GM23248 (cell line): Measurements from ENCODE around the gene STK24. TPM values are rescaled to one million over a fixed set of nuclear protein-coding genes. Genes with fewer than 3 reads are reported as not detected.

Experiments
- DNase-seq: peaks from one replicate; pipeline ENCODE4 v3.0.0-alpha.2; 2015
- H2AFZ ChIP-seq: fragments of 200-600 bp; sonication (generic); 2 replicates; pipeline ENCODE4 v1.6.1; 2016; ENCODE audit warnings: antibody characterized with exemption
- H3F3A ChIP-seq: fragments of 200-600 bp; sonication (generic); 2 replicates; pipeline ENCODE4 v1.6.1; 2016; ENCODE audit warnings: mild to moderate bottlenecking, antibody characterized with exemption, mixed run types; ENCODE audit not compliant: insufficient read depth
- H3K27ac ChIP-seq: fragments of 200-600 bp; sonication (generic); 2 replicates; pipeline ENCODE4 v1.5.1; 2016; ENCODE audit warnings: mild to moderate bottlenecking
- H3K27me3 ChIP-seq: fragments of 200-600 bp; sonication (generic); replicated peaks from 2 replicates; pipeline ENCODE4 v1.6.1; 2016; ENCODE audit warnings: mild to moderate bottlenecking; ENCODE audit not compliant: insufficient read depth
- H3K36me3 ChIP-seq: fragments of 200-600 bp; sonication (generic); 2 replicates; pipeline ENCODE4 v1.6.1; 2016; ENCODE audit warnings: low read depth, mild to moderate bottlenecking
- H3K4me1 ChIP-seq: fragments of 200-600 bp; sonication (generic); 2 replicates; pipeline ENCODE4 v1.6.1; 2016; ENCODE audit warnings: mild to moderate bottlenecking; ENCODE audit not compliant: insufficient read depth
- H3K4me2 ChIP-seq: fragments of 200-600 bp; sonication (generic); one replicate; pipeline ENCODE4 v1.6.1; 2016; ENCODE audit warnings: mild to moderate bottlenecking; ENCODE audit not compliant: unreplicated experiment
- H3K4me3 ChIP-seq: fragments of 200-600 bp; sonication (generic); 2 replicates; pipeline ENCODE4 v1.5.1; 2016; ENCODE audit warnings: mild to moderate bottlenecking
- H3K79me2 ChIP-seq: fragments of 200-600 bp; sonication (generic); 2 replicates; pipeline ENCODE4 v1.6.1; 2016; ENCODE audit warnings: mild to moderate bottlenecking; ENCODE audit not compliant: insufficient read depth
- H3K9ac ChIP-seq: fragments of 200-600 bp; sonication (generic); 2 replicates; pipeline ENCODE4 v1.6.1; 2016; ENCODE audit warnings: mild to moderate bottlenecking
- H3K9me2 ChIP-seq: fragments of 200-600 bp; sonication (generic); 2 replicates; pipeline ENCODE4 v1.6.1; 2016; ENCODE audit warnings: mixed run types, mild to moderate bottlenecking, moderate library complexity; ENCODE audit not compliant: insufficient read depth
- H3K9me3 ChIP-seq: fragments of 200-600 bp; sonication (generic); one replicate; pipeline ENCODE4 v1.6.1; 2017; ENCODE audit warnings: low read depth
- H4K20me1 ChIP-seq: fragments of 200-600 bp; sonication (generic); 2 replicates; pipeline ENCODE4 v1.6.0; 2016; ENCODE audit not compliant: insufficient read depth
- EZH2 ChIP-seq: fragments of 200-600 bp; sonication (generic); IDR thresholded peaks from 2 replicates; pipeline ENCODE4 v1.6.1; 2018; ENCODE audit warnings: antibody characterized with exemption, mild to moderate bottlenecking; ENCODE audit not compliant: insufficient read depth, poor library complexity, severe bottlenecking
- EZH2phosphoT487 ChIP-seq: fragments of 200-600 bp; sonication (generic); IDR thresholded peaks from 2 replicates; pipeline ENCODE4 v1.6.1; 2018; ENCODE audit warnings: antibody characterized with exemption, moderate library complexity, mild to moderate bottlenecking, low read depth; ENCODE audit not compliant: insufficient read depth
- WGBS, 2 experiments: methylation state at CpG; one replicate each; pipeline ENCODE4 v1.1.6; 2015 to 2017; ENCODE audit warnings: low lambda C conversion rate in 2 of 2, low coverage in 1 of 2; ENCODE audit errors: missing lambda C conversion rate in 2 of 2; 5-methylcytosine and 5-hydroxymethylcytosine counted together
- in situ Hi-C: fragments of 300-500 bp; cut with MboI; formaldehyde crosslinking; loops from 2 replicates; pipeline ENCODE4 v1.15.0; 2020
- polyA plus RNA-seq: library from polyadenylated mRNA; unstranded; fragments of >200 nt; fragmentation: Nextera tagmentation; extraction: Ambion mirVana; gene quantifications from 2 replicates; pipeline ENCODE4 v1.2.1, GENCODE V29; 2016
- total RNA-seq: library from RNA; depleted of rRNA; stranded (reverse); fragments of >200 nt; shearing (Covaris generic); gene quantifications from 2 replicates; pipeline ENCODE4 v1.2.3, GENCODE V29; 2014

The STK24 gene
- total and polyA plus RNA-seq, 2 experiments from 2014 or later = 11.1 to 72.4 TPM

DNA sequence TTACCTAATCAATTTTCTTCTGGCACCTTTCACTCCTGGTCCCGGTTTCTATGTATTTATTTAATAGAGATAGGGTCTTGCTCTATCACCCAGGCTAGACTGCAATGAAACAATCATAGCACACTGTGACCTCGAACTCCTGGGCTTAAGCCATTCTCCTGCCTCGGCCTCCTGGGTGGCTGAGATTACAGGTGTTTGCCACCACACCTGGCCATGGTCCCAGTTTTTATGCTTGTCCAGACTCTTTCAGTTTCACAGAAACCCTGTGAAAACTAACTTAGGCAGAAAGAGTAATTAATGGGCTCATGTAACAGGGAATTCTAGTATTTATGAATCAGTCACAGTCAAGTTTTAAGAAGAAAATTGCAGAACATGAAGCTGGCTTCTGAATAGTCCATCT is 9.0 kb upstream of the STK24 start:
- Histone ChIP-seq H2AFZ (no peak overlapping the region), H3K36me3 (no peaks in the 10 kb centered on the region), H3K4me2 (no peak overlapping the region), H3K27ac (no peak overlapping the region), H3K9ac (no peak overlapping the region), H3K4me3 (no peak overlapping the region), H3K9me2 (no peaks in the 10 kb centered on the region), H3K27me3 (no peaks in the 10 kb centered on the region), H3K4me1 (peaks cover 29% of the 10 kb centered on the region), H4K20me1 (no peaks in the 10 kb centered on the region), H3K79me2 (no peaks in the 10 kb centered on the region), H3K9me3 (no peaks in the 10 kb centered on the region), H3F3A (peaks cover 17% of the 10 kb centered on the region)
- no peak for DNase-seq
- TF ChIP-seq EZH2phosphoT487 (no peak), EZH2 (no peak)
- WGBS, 2 experiments = 90 to 93% methylated on average over 3 of the region's 3 CpGs
- in situ Hi-C loops = no loop called here

DNA sequence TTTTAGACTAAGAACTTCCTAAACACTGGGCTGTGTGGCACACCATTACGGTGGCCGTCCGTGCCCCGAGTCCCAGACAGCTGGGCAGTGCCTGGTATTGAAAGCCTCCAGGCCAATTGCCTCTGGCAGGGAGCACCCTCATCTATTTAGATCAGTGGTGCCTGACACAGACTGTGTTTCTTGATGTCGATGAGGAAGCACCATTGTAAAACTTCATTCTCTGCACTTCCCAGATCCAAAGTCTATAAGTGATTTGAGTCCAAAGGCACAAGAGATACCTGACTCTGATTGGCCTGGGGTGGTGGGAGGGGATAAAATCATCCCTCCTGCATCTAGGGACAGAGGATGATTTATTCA is 8.5 kb upstream of the STK24 start:
- Histone ChIP-seq H4K20me1 (no peaks in the 10 kb centered on the region), H3F3A (peaks cover 19% of the 10 kb centered on the region), H3K79me2 (no peaks in the 10 kb centered on the region), H3K4me1 (peaks cover 29% of the 10 kb centered on the region), H3K27ac (no peak overlapping the region), H3K9ac (no peak overlapping the region), H3K27me3 (no peaks in the 10 kb centered on the region), H3K9me2 (no peaks in the 10 kb centered on the region), H3K4me3 (no peak overlapping the region), H3K4me2 (no peak overlapping the region), H3K9me3 (no peaks in the 10 kb centered on the region), H2AFZ (no peak overlapping the region), H3K36me3 (no peaks in the 10 kb centered on the region)
- WGBS, 2 experiments = 29 to 43% methylated on average over 5 of the region's 5 CpGs
- in situ Hi-C loops = no loop called here
- no peak for TF ChIP-seq EZH2
- TF ChIP-seq EZH2phosphoT487 = no peak
- no peak for DNase-seq

DNA sequence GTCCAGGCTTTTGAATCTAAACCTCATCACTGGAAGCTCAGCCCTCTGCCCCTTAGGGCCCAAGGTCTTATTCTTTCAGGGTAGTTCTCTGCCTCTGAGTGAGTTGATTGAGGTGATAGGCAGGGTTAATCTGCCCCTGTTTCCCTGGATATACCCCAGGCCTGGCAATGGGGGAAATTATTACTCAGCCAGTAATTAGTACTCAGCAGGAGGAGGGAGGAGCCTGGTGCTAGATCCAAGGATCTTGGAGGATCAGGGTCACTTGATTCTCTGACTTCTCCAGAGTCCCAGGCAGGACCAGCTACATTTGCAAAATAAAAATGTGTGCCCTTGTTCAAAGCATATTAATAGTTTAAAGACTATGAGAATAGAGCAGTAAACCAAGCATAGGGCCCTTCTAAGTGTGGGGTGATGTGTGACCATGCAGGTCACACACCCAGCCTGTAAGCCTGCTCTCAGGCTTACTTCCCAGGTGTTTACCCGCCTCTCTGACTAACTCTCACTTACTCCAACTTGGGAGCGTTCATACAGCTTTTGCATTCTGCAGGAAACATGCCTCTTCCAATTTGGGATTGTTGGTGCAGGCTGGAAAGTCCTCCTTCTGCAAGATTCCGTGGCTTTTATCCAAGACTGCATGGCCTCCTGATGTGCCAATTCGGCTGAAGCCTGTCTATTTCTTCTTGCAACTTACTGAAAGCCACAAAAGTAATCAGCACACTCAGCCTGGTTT is 7.9 kb upstream of the STK24 start:
- in situ Hi-C loops = no loop called here
- no peak overlapping the region for H3K27ac ChIP-seq
- H3K4me1 ChIP-seq = peaks cover 29% of the 10 kb centered on the region
- no peaks in the 10 kb centered on the region for H3K27me3 ChIP-seq
- no peaks in the 10 kb centered on the region for H4K20me1 ChIP-seq
- H3F3A ChIP-seq = peaks cover 24% of the 10 kb centered on the region
- no peak overlapping the region for H2AFZ ChIP-seq
- H3K4me3 ChIP-seq = no peak overlapping the region
- no peak overlapping the region for H3K4me2 ChIP-seq
- WGBS, 2 experiments = 17 to 20% methylated on average over 4 of the region's 4 CpGs
- no peaks in the 10 kb centered on the region for H3K36me3 ChIP-seq
- H3K9me2 ChIP-seq = no peaks in the 10 kb centered on the region
- DNase-seq = peak; percentile 40
- TF ChIP-seq EZH2phosphoT487 (no peak), EZH2 (no peak)
- H3K79me2 ChIP-seq = no peaks in the 10 kb centered on the region
- no peaks in the 10 kb centered on the region for H3K9me3 ChIP-seq
- H3K9ac ChIP-seq = no peak overlapping the region

DNA sequence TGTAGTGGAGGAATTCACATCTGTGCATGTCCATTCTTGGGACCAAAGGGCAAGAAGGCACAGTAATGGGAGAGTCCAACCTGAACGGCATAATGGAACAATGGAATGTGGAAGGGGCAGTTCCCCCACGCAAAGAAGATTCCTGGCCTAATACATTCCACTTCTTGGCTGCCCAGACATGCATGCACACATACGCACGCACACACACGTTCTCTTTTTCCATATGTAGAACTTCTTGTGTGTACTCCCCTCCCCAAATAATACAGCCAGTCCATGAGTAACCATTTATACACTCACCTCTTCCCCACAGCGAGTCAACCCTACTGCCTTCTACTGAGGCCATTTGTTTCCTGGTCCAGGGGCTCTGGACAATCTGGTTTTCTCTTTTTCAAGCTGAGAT is 6.0 kb upstream of the STK24 start:
- no peak for DNase-seq
- H4K20me1 ChIP-seq = no peaks in the 10 kb centered on the region
- no peak overlapping the region for H3K9ac ChIP-seq
- no peaks in the 10 kb centered on the region for H3K36me3 ChIP-seq
- in situ Hi-C loops = no loop called here
- no peaks in the 10 kb centered on the region for H3K79me2 ChIP-seq
- TF ChIP-seq EZH2phosphoT487 (no peak), EZH2 (no peak)
- H3K9me3 ChIP-seq = no peaks in the 10 kb centered on the region
- H3K4me1 ChIP-seq = peaks cover 33% of the 10 kb centered on the region
- no peak overlapping the region for H3K4me2 ChIP-seq
- H3K27ac ChIP-seq = peak overlapping the region; percentile 65; the same call in 1 of the 2 replicates
- H2AFZ ChIP-seq = no peak overlapping the region
- WGBS, 2 experiments = 95 to 100% methylated on average over 6 of the region's 6 CpGs
- no peaks in the 10 kb centered on the region for H3K9me2 ChIP-seq
- H3F3A ChIP-seq = peaks cover 24% of the 10 kb centered on the region
- H3K27me3 ChIP-seq = no peaks in the 10 kb centered on the region
- no peak overlapping the region for H3K4me3 ChIP-seq
